Hippocampal formation (tissue), 2 donors: ENCODE measurements around the gene FAM186B.
A peak's percentile ranks its signal among the peaks of the same experiment; 100 is the strongest.

ENCODE experiments used
- DNase-seq, 2 donors: peaks; one replicate each; lab custom pipeline; 2025; lab: John Stamatoyannopoulos, UW

FAM186B gene

GRCh38 chr12:49567611-49568441 is 37.6 kb downstream of the FAM186B start, which contains the start of gene MCRS1:
MCRS1 (minus strand) TSS chr12:49568142; CDS start chr12:49566731, 1,411 bp downstream.
- peak; percentile 81 to 82 for DNase-seq

- no peak for DNase-seq
These were observed 38.2 kb downstream of the FAM186B start for GRCh38 chr12:49567302-49567610.

GRCh38 chr12:49566361-49566760 is 39.1 kb downstream of the FAM186B start:
- DNase-seq: no peak

GRCh38 chr12:49565406-49566265 is 39.8 kb downstream of the FAM186B start:
- DNase-seq: no peak

- peak in 1 of 2 donors; percentile 34 for DNase-seq
These were observed 40.6 kb downstream of the FAM186B start for GRCh38 chr12:49564686-49565405.

- DNase-seq: no peak
These were observed 41.3 kb downstream of the FAM186B start for GRCh38 chr12:49563951-49564685.

- no peak for DNase-seq
These were observed 42.6 kb downstream of the FAM186B start for GRCh38 chr12:49562831-49563230.

- no peak for DNase-seq
These were observed 43.2 kb downstream of the FAM186B start for GRCh38 chr12:49562233-49562632.

- no peak for DNase-seq
These were observed 44.7 kb downstream of the FAM186B start for GRCh38 chr12:49560695-49561094.

- DNase-seq: no peak
These were observed 46.3 kb downstream of the FAM186B start for GRCh38 chr12:49559011-49559675.

- no peak for DNase-seq
These were observed 46.9 kb downstream of the FAM186B start for GRCh38 chr12:49558526-49558925.

GRCh38 chr12:49557917-49558215 is 47.6 kb downstream of the FAM186B start:
- DNase-seq: no peak

- DNase-seq: no peak
These were observed 48.1 kb downstream of the FAM186B start for GRCh38 chr12:49557187-49557916.

GRCh38 chr12:49556391-49557186 is 48.9 kb downstream of the FAM186B start:
- DNase-seq: no peak

- DNase-seq: no peak
These were observed 49.6 kb downstream of the FAM186B start for GRCh38 chr12:49555631-49556390.

GRCh38 chr12:49554266-49554665 is 51.2 kb downstream of the FAM186B start:
- DNase-seq: no peak

GRCh38 chr12:49553512-49554088 is 51.8 kb downstream of the FAM186B start:
- no peak for DNase-seq

- no peak for DNase-seq
These were observed 52.5 kb downstream of the FAM186B start for GRCh38 chr12:49552899-49553298.

- DNase-seq: no peak
These were observed 53.0 kb downstream of the FAM186B start for GRCh38 chr12:49552425-49552824.
